Measurements from ENCODE around the gene TLX2.

DNA sequence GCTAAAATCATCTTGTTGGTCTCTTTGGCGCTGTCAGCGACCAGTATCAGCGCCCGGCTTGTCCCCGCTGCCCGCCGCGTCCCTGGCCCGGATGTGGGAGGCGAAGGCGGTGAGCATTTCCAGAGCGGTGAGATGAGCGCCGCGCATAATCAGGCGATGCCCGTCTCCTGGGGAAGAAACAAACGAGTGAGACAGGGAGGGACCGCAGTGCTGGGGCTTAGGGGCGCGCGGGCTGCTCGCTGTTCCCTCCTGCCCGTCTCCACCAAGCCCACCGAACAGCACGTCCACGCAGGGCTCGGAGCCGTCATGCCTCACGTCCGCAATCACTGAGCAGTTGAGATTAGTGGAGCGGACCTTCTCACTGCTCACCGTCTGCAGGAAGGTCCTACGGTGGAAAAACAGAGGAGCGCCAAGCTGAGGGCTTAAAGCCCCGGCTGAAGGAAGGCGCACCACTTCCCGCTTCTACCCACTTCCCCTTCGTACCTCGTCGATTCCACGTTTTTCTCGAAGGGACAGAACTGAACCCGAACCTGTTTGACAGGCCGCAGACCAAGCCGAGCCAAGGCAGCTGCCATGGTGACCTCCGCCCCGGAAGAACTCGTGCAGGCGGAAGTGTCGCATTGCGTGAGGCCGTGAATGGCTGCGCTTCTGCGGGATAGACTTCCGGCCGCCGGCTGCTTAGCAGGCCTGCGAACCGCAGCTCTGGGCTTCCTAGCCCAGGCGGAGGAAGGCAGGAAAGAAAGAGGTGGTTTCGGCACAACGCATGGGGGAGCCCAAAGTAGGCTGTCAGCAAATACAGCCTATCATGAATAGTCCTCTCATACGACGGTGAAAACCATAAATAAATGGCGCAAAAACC is 41.9 kb upstream of the TLX2 start, which contains the start of gene MRPL53:
- TF ChIP-seq CTCF (conservative IDR thresholded peaks at IDR 0.05; ENCODE audit: low read depth, low read length) (no peak), EZH2 (IDR thresholded peaks at IDR 0.05; ENCODE audit: borderline replicate concordance, low read depth, low read length, poor library complexity, severe bottlenecking) (no peak)
